Activated CD8-positive, alpha-beta T cell treated with anti-CD3 and anti-CD28 coated beads for 36 hours (primary cell): ENCODE data around the gene NTMT1. TPM values are rescaled to one million over a fixed set of nuclear protein-coding genes. Genes with fewer than 3 reads are reported as not detected.
A peak's percentile ranks its signal among the peaks of the same experiment; 100 is the strongest.
"Not testable (repeated sequence)": the region's sequence is repeated elsewhere in the genome, so short reads cannot be mapped to it uniquely, and the experiment has no call there.

ENCODE experiments used
- ATAC-seq: fragments of 200-7000 bp; cut with Tn5 transposase; one replicate; pipeline ENCODE4 v1.10.0; 2021; ENCODE audit warnings: mild to moderate bottlenecking, moderate library complexity
- CTCF ChIA-PET: fragments of 350-600 bp; sonication (Branson Sonifier 250); formaldehyde crosslinking; loops from one replicate; lab custom pipeline; 2021; ENCODE audit warnings: antibody characterized with exemption; lab: Charles Lee
- POLR2A ChIA-PET: fragments of 350-600 bp; sonication (Branson Sonifier 250); formaldehyde crosslinking; loops from one replicate; lab custom pipeline; 2021; ENCODE audit warnings: antibody characterized with exemption; lab: Charles Lee
- DNase-seq: peaks from one replicate; pipeline ENCODE4 v3.0.0-alpha.2; 2020
- H3K27ac Mint-ChIP-seq: one replicate; pipeline ENCODE4 v1.8.0; 2021; ENCODE audit warnings: mild to moderate bottlenecking, mixed read lengths
- H3K27me3 Mint-ChIP-seq: one replicate; pipeline ENCODE4 v1.8.0; 2021; ENCODE audit warnings: mixed read lengths
- H3K36me3 Mint-ChIP-seq: one replicate; pipeline ENCODE4 v1.8.0; 2021; ENCODE audit warnings: low read depth, mixed read lengths
- H3K4me1 Mint-ChIP-seq: one replicate; pipeline ENCODE4 v1.8.0; 2021; ENCODE audit warnings: low read depth, mixed read lengths
- H3K4me3 Mint-ChIP-seq: one replicate; pipeline ENCODE4 v1.8.0; 2021; ENCODE audit warnings: mild to moderate bottlenecking, moderate library complexity, mixed read lengths
- H3K9me3 Mint-ChIP-seq: one replicate; pipeline ENCODE4 v1.8.0; 2021; ENCODE audit warnings: mixed read lengths
- intact Hi-C: fragments of 100-400 bp; cut with micrococcal nuclease; formaldehyde crosslinking; loops from one replicate; pipeline ENCODE4 v1.10.0; 2022
- total RNA-seq, 2 experiments: library from RNA; stranded (reverse); gene quantifications; one replicate each; pipeline ENCODE4 v1.2.3, GENCODE V29; 2021
- TF ChIP-seq, protein P1 (sequence below): fragments of 200-600 bp; IDR thresholded peaks from one replicate; pipeline ENCODE4 v1.8.0; 2022; ENCODE audit warnings: antibody characterized with exemption, mild to moderate bottlenecking

The NTMT1 gene
- total RNA-seq, 2 experiments from 2014 or later: 69.5 to 74.4 TPM

DNA sequence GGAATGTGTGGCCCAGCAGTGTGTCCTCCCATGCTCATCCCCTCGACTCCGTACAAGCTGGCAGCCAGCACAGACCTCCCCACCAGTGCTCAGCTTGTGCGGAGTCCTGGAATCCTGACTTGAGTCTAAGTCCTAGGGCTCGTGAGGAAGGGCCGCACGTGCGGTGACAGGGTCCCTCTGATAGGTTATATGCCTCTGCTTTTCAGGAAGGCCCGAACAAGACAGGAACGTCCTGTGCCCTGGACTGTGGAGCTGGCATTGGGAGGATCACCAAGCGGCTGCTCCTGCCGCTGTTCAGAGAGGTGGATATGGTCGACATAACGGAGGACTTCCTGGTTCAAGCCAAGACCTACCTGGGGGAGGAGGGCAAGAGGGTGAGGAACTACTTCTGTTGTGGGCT lies 7.9 kb downstream of the NTMT1 start:
- ChIA-PET CTCF (interaction anchor here (1.8 kb wide), 1 partner anchor 93 kb away, joined by 4 read pairs; no protein-coding TSS in a partner anchor), POLR2A (interaction anchor here (0.9 to 1.3 kb wide), 2 partner anchors 9 to 138 kb away, joined by 3 to 4 read pairs; no protein-coding TSS in a partner anchor)
- Mint-ChIP-seq H3K27ac (peak overlapping the region; percentile 38), H3K4me1 (peaks cover 29% of the 10 kb centered on the region), H3K4me3 (no peak overlapping the region), H3K27me3 (no peaks in the 10 kb centered on the region), H3K36me3 (peaks cover 43% of the 10 kb centered on the region), H3K9me3 (no peaks in the 10 kb centered on the region)
- intact Hi-C loops: no loop called here
- DNase-seq (no peak), ATAC-seq (no peak)
- TF ChIP-seq, protein P1, sequence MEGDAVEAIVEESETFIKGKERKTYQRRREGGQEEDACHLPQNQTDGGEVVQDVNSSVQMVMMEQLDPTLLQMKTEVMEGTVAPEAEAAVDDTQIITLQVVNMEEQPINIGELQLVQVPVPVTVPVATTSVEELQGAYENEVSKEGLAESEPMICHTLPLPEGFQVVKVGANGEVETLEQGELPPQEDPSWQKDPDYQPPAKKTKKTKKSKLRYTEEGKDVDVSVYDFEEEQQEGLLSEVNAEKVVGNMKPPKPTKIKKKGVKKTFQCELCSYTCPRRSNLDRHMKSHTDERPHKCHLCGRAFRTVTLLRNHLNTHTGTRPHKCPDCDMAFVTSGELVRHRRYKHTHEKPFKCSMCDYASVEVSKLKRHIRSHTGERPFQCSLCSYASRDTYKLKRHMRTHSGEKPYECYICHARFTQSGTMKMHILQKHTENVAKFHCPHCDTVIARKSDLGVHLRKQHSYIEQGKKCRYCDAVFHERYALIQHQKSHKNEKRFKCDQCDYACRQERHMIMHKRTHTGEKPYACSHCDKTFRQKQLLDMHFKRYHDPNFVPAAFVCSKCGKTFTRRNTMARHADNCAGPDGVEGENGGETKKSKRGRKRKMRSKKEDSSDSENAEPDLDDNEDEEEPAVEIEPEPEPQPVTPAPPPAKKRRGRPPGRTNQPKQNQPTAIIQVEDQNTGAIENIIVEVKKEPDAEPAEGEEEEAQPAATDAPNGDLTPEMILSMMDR: no peak

DNA sequence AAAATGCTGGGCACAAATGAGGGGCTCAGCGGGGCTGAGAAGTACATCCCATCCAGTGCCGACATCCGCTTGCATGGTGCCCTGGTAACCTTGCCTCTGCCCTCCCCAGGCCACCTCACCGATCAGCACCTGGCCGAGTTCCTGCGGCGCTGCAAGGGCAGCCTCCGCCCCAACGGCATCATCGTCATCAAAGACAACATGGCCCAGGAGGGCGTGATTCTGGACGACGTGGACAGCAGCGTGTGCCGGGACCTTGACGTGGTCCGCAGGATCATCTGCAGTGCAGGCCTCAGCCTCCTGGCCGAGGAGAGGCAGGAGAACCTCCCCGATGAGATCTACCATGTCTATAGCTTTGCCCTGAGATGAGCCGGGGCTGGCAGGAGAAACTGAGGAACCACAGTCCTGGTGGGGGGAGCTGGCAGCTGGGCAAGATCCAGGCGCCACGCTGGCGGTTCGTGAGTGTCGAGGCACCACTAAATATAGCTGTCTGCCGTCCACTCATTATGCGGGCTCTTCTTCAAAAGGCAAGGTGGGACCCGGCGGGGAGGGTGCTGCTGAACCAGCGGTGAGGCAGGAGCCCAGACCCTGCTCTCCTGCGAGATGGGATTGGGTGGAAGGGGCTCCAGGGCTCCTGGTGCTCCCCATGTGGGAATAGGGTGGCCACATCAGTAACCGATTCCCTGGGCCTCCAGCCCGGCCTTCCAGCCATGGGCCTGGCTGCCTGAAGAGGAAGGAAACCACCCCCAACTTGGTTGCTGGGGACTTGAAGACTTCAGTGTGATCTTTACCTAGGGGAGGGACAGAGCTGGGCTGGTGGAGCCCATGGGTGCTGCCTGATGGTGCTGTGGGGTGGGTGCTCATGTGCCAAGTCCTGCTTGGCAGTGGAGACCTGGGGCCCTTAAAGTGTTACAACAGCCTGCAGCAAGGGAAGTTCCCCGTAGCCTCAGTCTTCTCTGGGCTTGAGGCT lies 9.4 kb downstream of the NTMT1 start:
- peaks cover 34% of the 10 kb centered on the region for H3K36me3 Mint-ChIP-seq

DNA sequence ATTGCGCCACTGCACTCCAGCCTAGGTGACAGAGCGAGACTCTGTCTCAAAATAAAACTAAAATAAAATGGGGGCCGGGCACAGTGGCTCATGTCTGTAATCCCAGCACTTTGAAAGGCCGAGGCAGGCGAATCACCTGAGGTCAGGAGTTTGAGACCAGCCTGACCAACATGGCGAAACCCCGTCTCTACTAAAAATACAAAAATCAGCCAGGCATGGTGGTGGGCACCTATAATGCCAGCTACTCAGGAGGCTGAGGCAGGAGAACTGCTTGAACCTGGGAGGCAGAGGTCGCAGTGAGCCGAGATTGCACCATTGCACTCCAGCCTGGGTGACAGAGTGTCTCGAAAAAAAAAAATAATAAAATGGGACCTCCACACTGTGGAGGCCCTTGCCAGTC lies 10.4 kb downstream of the NTMT1 start:
- ChIA-PET CTCF (interaction anchor here (2.0 kb wide), 1 partner anchor 11 kb away, joined by 10 read pairs; the partner anchor contains the start of gene NTMT1), POLR2A (interaction anchor here (1.4 to 2.3 kb wide), 2 partner anchors 7 to 10 kb away, joined by 4 to 8 read pairs; partner anchors contain the start of gene NTMT1)
- H3K9me3 Mint-ChIP-seq, DNase-seq, ATAC-seq, H3K4me3 Mint-ChIP-seq, intact Hi-C loops, H3K27me3 Mint-ChIP-seq, H3K27ac Mint-ChIP-seq: not testable (repeated sequence)
- Mint-ChIP-seq H3K36me3 (peaks cover 36% of the 10 kb centered on the region), H3K4me1 (peaks cover 24% of the 10 kb centered on the region)

More for the DNA sequence above, 9.4 kb downstream of the NTMT1 start:
- CTCF ChIA-PET: interaction anchor here (1.8 kb wide), 1 partner anchor 91 kb away, joined by 4 read pairs; no protein-coding TSS in a partner anchor
- TF ChIP-seq, protein P1: no peak
- H3K4me1 Mint-ChIP-seq: peaks cover 22% of the 10 kb centered on the region
- no peak for DNase-seq
- POLR2A ChIA-PET: no interaction called here
- no peaks in the 10 kb centered on the region for H3K27me3 Mint-ChIP-seq
- ATAC-seq: no peak
- intact Hi-C loops: no loop called here
- no peak overlapping the region for H3K4me3 Mint-ChIP-seq
- H3K27ac Mint-ChIP-seq: no peak overlapping the region
- H3K9me3 Mint-ChIP-seq: no peaks in the 10 kb centered on the region

DNA sequence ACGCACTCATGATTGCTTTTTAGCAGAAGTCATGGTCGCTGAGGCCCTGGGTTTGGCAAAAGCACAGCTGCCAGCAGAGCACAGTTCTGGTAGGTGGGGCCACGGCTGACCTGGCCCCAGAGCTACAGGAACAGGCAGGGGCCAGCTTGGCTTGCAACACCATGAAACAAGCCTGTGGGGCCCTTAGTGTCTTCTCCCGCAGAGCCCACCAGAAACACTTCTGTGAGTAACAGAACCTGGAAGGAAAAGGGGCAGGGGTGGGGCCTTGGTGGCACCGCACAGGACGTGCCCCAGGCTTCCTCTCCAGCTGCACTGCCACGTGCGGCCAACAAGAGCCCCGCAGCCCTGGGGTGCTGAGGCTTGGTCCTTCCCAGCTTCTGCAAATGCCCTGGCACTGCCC lies 11.1 kb downstream of the NTMT1 start:
- H3K27ac Mint-ChIP-seq: peak overlapping the region; percentile 36
- ChIA-PET POLR2A (interaction anchor here (1.2 to 2.3 kb wide), 3 partner anchors 8 to 11 kb away, joined by 4 to 8 read pairs (median 7); partner anchors contain the start of gene NTMT1), CTCF (interaction anchor here (0.8 to 2.0 kb wide), 3 partner anchors 12 to 463 kb away, joined by 3 to 10 read pairs (median 4); partner anchors contain the start of gene NTMT1)
- peaks cover 32% of the 10 kb centered on the region for H3K36me3 Mint-ChIP-seq
- intact Hi-C loops: no loop called here
- no peaks in the 10 kb centered on the region for H3K9me3 Mint-ChIP-seq
- H3K4me1 Mint-ChIP-seq: peaks cover 19% of the 10 kb centered on the region
- DNase-seq (no peak), ATAC-seq (no peak)
- TF ChIP-seq, protein P1: no peak
- H3K27me3 Mint-ChIP-seq: no peaks in the 10 kb centered on the region
- no peak overlapping the region for H3K4me3 Mint-ChIP-seq

DNA sequence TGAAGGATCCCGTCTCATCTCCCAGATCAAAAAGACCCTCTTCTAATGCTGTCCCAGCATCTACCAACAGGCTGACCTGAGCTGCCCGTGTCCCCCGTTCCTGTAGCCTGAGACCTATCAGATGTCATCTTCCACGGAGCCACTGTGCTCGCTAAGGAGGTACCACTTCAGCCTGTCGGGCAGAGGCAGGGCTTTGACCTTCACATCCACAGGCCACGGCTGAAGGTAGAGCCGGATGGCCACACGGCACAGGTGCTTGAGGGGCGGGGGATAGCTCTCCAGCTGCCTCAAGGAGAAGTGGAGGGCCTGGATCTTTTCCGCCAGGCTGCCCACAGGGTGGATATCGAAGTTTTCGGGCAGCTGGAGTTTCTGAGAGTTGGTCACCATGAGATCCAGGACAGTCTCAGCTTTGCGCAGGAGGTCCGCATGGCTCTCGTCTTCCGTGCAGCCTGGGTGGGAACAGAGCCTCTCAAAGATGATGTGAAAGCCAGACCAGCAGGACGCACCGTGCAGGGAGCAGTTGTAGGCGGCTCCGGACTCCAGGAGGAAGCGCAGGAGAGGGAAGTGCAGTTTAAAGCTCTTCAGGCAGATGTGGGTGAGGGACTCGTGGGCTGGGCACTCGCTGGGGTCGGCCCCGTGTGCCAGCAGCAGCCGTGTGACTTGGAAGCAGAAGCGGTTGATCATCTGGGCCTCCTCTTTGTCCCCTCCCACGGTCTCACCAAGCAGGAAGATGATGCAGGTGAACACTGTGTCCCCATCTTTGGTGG lies 11.9 kb downstream of the NTMT1 start:
- Mint-ChIP-seq H3K27ac (peak overlapping the region; percentile 36), H3K4me3 (no peak overlapping the region), H3K9me3 (no peaks in the 10 kb centered on the region), H3K36me3 (peaks cover 26% of the 10 kb centered on the region), H3K4me1 (peaks cover 16% of the 10 kb centered on the region), H3K27me3 (no peaks in the 10 kb centered on the region)
- DNase-seq: no peak
- TF ChIP-seq, protein P1: no peak
- ChIA-PET POLR2A (interaction anchor here (0.6 to 2.3 kb wide), 5 partner anchors 9 to 214 kb away, joined by 3 to 8 read pairs (median 7); partner anchors contain the start of gene NTMT1), CTCF (interaction anchor here (1.2 to 2.6 kb wide), 3 partner anchors 12 to 153 kb away, joined by 4 to 11 read pairs (median 10); partner anchors contain the start of gene NTMT1)
- ATAC-seq: no peak
- intact Hi-C loops: no loop called here
